DMS53 (cell line): ENCODE data around the gene ST6GAL1.

ENCODE experiments used
- DNase-seq: peaks from one replicate; lab custom pipeline; 2025; lab: John Stamatoyannopoulos, UW

Gene ST6GAL1

DNA sequence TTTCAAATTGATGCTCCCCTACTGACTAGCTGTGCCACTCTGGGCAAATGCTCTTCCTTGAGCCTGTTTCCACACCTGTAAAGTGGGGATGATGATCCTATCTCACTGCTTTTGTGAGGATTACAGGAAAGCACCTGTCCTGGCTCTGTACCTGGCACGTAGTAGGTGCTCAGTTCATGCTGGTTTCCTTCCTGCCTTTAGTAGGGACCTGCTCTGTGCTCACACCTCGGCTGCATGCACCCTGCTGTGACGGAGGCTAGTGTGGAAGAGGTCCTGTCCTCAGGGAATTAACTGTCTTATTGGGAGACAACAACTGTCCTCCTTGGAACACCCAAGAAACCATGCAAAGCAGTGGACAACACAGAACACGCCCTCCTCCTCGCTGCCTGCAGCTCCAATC lies 147.2 kb downstream of the ST6GAL1 start:
- DNase-seq: no peak

DNA sequence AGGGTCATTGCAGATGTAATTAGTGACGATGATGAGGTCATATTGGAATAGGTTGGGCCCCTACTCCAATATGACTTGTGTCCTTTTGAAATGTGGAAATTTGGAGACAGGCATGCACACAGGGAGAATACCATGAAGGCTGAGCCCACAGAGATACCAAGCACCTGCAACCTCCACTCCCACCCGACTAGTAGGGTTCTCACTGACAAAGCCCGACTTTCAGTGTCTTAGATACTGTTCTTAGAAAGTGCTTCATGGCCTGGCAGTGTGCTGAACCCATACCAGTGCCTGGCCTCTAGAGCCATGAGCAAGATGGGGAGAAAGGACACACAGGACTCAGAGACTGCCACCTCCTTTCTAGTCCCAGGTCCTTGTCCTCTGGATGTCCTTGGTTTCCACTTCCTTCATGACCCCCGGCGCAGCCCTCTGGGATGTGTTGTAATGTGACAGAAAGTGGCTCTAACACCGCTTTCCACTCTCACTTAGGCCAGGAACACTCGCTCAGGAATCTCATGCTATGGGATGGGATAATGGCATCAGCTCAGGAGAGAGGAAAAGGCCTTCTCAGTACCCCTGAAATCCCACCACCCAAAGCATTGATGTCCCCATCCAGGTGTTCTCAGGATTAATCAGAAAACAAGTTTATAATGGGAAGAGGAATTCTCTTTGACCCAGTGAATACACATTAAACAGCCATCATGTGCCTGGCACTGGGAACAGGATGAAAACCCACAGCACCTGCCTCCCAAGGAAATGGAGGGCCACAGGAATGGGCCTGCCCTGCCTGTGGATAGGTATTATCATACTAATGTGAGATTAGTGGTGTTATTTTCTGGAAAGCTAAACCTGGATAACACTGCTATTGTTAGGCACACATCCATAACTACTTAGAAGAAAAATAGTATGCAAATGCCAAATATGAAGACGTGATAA lies 149.0 kb downstream of the ST6GAL1 start:
- no peak for DNase-seq

DNA sequence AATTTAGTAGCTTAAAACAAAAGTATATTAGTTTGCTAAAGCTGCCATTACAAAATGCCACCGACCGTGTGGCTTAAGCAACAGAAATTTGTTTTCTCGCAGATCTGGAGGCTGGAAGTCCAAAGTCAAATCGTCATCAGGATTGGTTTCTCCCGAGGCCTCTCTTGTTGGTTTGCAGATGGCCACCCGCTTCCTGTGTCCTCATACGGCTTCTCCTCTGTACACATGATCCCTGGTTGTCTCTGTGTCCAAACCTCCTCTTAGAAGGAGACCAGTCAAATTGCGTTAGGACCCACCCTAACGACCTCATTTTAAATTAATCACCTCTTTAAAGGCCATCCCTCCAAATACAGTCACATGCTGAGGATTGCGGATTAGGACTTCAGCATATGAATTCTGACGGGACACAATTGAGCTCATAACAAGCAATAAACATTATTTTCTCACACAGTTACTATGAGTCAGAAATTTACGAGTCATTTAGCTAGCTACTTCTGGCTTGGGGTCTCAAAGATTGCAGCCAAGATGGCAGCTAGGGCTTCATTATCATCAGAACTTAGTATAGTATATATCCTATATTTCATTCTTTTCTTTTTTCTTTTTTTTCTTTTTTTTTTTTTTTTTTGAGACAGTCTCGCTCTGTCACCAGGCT lies 150.6 kb downstream of the ST6GAL1 start:
- DNase-seq: no peak

DNA sequence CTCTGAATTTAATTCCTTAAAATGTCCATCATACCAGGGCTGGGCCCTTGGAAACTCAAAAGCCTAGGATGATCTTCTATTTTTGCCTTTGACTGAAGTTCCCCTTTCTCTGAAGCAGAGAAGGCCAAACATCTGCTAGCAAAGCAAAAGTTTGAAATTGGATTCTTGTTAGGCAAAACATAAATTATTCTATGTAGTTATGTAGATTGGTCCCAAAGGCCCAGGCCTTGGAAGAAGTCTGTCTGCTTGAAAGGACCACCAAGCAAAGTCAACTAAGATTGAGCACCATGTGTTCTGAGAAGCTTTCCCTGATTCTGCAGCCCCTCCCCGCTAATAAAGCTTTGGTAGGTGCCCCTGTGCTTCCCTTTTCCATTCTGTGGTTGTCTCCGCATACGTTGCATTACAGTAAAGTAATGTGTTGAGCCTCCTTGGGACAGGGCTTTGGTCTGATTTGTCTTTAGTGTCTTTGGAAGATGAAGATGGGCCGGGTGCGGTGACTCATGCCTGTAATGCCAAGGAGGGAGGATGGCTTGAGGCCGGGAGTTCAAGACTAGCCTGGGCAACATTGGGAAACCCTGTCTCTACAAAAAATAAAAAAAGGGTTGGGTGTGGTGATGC lies 152.5 kb downstream of the ST6GAL1 start:
- DNase-seq: no peak

DNA sequence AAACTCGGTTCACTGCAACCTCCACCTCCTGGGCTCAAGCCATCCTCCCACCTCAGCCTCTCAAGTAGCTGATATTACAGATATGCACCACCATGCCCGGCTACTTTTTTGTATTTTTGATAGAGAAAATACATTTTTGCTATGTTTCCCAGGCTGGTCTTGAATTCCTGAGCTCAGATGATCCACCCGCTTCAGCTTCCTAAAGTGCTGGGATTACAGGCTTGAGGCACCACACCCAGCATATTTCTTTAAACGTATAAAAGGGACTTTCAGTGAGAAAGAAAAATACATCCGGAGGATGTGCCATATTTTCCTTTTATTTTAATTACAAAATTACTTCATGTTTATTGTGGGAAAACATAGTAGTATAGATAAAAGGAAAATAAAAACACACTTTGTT lies 153.8 kb downstream of the ST6GAL1 start:
- DNase-seq: no peak

DNA sequence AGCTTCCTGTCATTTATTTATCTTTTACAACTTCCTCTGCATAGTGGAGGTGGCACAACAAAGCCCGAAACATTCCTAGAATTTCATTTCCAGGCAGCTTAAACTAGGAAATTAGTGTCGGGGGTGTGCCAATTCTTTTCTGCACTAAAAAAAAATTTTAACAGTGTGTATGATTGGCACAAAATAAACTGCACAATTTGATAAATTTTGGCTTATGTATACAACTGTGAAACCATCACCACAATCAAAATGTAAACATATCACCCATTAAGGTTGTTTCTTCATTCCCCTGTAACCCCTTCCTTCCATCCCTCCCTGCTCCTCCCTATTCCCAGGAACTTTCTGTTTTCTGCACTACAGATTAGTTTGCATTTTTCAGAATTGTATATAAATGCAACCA lies 154.3 kb downstream of the ST6GAL1 start:
- DNase-seq: no peak

DNA sequence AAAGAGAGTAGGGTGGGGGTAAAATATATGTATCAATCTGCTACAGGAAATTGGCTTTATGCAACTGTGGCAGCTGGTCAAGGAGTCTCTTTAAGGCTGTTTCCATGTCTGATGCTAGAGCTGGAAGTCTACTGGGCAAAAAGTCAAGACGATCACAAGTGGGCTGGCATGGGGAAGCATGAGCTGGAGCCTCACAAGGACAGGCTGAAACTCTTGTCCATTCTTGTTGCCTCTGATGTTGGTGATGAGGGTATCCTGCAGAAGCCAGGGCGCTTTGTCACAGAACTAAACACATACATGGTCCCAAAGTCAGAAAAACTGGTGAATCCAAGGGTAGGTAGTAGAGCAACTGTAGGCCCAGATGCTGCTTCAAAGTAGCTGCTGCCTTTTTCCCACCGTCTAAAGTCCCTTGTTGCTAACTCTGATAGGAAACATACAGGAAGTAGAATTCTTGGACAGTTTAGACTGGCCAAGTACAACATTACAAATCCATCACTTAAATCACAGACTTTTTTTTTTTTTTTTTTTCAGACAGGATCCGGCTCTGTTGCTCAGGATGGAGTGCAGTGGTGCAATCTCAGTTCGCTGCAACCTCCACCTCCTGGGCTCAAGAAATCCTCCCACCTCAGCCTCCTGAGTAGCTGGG lies 154.8 kb downstream of the ST6GAL1 start:
- DNase-seq: no peak

DNA sequence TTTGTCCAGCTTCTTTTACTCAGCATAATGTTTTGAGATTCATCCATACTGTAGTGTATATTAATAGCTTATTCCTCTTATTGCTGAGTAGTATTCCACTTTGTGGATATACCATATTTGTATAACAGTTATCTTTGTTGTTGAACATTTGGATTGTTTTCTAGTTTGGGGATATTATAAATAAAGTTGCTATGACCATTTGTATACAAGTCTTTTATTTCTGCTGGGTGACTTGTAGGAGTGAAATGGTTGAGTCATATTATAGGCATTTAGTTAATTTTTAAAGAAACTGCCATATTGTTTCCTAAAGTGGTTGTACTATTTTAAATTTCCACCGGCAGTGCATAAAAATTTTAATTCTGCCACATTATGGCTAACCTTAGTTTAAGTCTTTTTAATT lies 155.6 kb downstream of the ST6GAL1 start:
- DNase-seq: no peak

DNA sequence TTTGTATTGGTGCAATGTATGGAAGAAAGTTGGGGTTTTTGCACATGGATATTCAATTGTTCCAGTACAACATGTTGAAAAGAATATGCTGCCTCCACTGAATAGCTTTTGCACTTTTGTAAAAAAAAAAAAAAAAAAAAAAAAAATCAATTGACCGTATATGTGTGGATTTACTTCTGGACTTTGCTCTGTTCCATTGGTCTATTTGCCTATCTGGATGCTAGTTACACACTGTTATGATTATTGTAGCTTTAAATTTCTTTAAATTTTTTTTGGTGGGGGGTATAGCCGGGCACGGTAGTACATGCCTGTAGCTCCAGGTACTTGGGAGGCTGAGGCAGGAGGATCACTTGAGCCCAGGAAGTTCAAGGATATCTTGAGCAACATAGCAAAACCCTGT lies 156.5 kb downstream of the ST6GAL1 start:
- DNase-seq: no peak

DNA sequence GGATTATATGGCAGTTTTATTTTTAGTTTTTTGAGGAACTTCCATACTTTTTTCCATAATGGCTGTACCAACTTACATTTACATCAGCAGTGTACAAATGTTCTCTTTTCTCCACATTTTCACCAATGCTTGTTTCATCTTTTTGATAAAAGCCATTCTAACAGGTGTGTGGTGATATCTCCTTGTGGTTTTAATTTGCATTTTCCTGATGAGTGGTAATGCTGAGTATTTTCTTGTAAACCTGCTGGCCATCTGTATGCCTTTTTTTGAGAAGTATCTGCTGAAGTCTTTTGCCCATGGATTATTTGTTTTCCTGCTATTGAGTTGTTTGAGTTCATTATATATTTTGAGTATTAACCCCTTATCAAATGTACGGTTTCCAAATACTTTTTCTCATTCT lies 158.4 kb downstream of the ST6GAL1 start:
- no peak for DNase-seq

DNA sequence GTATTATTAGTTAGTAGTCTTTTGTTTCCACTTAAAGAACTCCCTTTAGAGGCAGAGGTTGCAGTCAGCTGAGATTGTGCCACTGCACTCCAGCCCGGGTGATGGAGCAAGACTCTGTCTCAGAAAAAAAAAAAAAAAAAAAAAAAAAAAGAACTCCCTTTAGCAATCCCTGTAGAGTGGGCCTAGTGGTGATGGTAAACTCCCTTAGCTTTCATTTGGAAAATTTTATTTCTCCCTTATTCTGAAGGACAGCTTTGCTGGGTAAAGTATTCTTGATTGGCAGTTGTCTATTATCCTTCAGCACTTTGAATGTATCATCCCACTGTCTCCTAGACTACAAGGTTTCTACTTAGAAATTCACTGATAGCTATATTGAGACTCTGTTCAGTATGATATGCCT lies 163.0 kb downstream of the ST6GAL1 start:
- no peak for DNase-seq

DNA sequence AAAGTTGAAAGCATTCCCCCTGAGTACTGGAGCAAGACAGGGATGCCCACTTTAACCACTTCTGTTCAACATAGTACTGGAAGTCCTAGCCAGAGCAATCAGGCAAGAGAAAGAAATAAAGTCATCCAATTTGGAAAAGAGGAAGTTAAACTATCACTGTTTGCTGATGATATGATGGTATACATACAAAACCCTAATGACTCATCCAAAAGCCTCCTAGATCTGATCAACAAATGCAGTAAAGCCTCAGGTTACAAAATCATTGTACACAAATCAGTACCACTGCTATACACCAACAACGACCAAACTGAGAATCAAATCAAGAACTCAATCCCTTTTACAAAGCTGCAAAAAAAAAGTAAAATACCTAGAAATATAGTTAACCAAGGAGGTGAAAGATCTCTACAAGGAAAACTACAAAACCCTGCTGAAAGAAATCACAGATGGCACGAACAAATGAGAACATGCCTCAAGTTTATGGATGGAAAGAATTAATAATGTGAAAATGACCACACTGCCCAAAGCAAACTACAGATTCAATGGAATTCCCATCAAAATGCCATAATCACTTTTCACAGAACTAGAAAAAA lies 168.7 kb downstream of the ST6GAL1 start:
- DNase-seq: peak; percentile 41

DNA sequence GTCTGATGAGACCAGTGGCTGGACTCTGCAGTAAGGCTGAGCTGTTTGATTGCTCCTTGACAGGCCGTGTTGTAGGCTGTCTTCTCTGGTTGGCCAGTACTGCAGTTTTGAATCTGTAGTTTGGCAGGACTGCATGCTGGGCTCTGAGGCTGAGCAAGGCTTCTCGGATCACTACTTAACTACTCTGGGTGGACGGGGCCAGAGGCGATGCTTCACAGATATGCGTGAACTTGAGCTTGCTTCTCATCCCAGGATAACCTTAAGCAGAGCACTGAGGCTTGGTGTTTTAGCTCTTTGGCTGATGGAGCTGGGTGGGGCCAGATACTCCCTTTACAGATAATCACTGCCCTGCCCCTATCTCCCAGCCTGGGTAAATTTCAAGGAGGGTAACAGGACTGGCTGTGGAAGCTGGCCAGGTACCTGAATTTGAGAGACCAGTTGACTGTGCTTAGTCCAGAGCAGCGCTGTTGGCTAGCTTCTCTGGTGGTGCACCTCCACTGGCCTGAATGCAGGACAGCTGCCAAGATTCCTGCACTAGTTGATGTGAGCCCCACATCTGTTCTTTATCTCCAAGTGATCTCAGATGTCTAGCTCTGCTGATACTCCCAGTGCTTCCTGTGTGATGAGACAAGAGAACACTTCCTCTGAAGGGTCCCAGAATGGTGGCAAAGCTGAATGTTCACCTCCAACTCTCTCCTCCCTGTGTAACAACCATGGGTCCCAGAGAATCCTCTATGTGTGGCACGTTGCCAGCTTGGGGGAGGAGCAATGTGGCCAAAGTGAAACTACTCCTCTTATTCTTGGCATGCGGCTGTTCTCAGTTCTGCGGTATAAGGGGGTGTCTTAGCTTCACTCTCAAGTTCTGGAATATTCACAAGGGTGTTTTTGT lies 171.1 kb downstream of the ST6GAL1 start:
- peak; percentile 35 for DNase-seq

DNA sequence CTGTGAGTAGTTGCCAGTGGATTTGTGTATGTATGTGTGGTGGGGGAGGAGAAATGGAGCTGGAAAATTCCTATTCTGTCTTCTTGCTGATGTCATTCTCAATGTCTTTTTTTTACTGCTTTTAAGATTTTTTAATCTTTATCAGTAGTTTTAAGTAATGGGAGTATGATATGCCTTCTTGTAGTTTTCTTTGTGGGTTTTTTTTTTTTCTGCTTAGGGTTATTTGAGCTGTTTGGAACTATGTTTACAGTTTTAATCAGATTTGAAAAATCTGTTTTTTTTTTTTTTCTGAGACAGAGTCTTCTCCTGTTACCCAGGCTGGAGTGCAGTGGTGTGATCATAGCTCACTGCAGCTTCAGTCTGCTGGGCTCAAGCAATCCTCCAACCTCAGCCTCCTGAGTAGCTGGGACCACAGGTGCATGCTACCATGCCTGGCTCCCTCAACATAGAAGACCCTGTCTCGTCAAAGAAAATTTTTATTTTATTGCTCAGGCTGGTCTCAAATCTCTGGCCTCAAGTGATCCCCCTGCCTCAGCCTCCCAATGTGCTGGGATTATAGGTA lies 171.8 kb downstream of the ST6GAL1 start:
- DNase-seq: no peak

DNA sequence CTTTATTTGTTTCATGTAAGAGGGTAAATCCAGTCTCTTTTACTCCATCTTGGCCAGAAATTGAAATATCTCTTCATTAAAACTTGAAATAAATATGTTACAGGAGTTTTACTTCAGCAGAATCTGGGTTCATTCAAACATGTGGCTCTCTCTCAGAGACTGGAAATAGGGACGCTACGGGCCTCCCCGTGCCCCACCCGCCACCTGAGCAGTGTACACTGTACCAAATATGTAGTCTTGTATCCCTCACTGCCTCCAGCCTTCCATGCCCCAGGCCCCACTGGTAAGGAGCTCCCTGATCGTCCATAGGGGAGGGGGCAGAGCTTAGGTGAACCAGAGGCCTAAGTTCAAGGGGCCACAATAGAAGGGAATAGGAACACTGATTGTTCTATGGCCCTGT lies 172.9 kb downstream of the ST6GAL1 start:
- DNase-seq: no peak

DNA sequence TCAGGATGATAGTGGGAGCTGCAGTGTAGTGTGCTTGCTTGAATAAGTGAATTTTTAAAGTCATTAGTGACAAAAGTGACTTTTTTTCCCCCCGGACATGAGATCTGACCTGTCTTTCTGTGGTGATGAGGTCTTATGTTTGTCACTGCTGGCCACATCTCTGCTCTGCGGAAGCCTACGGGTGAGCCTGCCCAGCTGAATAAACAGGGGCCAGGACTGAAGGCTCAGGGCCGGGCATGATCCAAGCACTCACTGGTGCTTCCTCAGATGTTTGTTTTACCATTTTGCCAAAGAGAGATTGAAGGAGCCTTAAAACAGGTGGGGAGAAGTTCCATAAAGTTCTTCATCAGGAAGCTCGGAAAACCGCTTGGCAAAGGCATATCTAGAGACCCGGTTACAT lies 174.0 kb downstream of the ST6GAL1 start:
- DNase-seq: no peak

DNA sequence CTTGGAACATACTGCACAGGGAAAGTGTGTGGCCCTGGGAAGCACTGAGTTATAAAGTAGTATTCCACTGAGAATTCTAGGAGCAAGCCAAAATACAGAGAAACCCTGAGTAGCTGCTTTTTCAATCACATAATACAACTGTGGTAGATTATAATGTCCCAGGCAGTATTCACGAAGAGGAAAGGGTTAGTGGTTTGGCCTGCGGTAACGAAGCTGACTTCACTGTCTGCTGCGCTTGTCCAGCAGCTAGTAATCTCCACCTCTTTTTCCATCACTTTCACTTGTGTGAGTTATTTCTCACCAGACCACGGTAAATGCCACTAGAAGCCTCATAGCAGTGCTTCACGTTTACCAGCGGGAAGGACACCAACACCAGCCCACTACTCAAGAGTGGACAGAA lies 174.6 kb downstream of the ST6GAL1 start:
- no peak for DNase-seq

DNA sequence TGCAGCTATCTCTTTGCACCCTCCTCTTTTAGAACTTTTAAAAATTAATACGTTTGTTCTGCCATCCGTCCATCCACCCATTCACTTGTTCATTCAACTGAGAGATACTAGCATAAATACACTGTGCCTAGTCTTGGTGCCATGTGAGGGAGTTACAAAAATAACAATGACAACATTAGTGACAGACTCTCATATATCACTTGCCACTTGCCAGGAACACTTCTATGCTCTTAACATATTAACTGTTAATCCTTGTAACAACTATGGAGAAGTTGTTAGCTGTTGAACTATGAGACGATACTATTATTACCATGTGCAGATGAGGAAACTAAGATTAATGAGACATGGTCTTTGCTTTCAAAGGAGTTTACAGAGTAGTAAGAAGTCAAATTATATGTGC lies 175.4 kb downstream of the ST6GAL1 start:
- DNase-seq: no peak

DNA sequence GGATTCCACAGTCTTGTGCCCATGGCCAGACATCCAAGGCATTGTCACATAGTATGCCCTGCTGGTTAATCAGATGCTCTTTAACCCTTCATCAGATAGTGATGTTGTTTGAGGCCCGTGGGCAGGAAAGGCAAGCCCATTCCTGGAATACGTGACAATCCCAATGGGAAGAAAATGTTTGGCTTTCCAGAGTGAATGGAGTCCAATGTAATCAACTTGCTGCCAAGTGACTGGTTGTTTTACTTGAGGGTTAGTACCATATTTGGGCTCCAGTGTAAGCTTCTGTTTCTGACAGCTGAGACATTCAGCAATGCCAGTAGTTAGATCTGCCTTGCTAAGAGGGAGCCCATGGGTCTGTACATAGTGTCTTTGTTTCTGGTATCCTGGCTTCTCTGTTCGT lies 177.7 kb downstream of the ST6GAL1 start:
- no peak for DNase-seq

DNA sequence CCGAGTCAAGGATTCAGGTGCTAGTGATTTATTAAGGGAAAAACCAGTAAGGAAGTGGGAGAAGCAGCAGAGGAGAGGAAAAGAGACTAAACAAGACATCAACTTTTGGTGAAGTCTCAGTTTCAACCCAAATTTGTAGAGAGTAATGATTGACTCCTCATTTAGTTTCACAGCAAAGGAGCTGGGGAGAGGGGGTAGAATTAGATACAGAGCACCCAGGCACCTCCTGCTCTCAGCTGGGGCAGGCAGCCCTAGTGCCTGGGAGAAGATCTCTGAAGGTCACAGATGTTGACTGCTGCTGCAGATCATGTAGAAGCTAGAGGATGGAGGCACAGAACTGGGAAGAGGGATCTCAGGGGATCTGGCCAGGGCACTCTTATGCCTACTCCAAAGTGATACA lies 179.8 kb downstream of the ST6GAL1 start:
- DNase-seq: no peak
